OCI-LY7 (cell line): ENCODE data around the gene MIS18A.

ENCODE experiments used
- EZH2phosphoT487 ChIP-seq: fragments of 200-600 bp; sonication (generic); IDR thresholded peaks from 2 replicates; pipeline ENCODE4 v1.6.1; 2018; ENCODE audit warnings: low read depth, borderline replicate concordance, mild to moderate bottlenecking, mixed run types, antibody characterized with exemption, low read length, moderate library complexity, mixed read lengths
- TF ChIP-seq, protein P1 (sequence below): fragments of 200-600 bp; sonication (generic); conservative IDR thresholded peaks from 2 replicates; pipeline ENCODE4 v1.5.1; 2014; ENCODE audit warnings: mild to moderate bottlenecking, antibody characterized with exemption, low read length, moderate library complexity, mixed read lengths

DNA sequence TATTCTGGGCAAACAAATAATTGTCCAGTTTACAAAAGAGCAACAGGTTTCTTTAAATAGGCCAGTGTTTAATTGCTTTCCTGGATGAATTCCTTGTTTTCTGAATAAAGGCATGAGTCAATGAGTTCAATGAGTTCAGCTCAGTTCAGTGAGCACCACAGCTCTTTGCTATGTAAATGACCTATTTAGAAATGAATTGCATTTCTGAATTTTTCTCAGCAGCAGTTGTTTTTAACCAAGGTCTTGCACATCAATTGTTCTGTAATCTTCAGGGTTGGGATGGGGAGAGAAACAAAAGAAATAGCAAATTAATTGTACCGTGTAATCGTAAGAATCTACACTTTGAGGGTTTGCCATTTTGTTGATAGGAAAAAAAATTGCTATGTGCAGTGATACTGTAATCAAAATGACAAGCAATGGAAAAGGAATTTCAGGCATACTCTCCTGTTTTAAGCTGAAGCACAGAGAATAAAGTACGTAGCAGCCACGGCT, 45.7 kb downstream of the MIS18A start:
- no peak for TF ChIP-seq EZH2phosphoT487
- TF ChIP-seq, protein P1, sequence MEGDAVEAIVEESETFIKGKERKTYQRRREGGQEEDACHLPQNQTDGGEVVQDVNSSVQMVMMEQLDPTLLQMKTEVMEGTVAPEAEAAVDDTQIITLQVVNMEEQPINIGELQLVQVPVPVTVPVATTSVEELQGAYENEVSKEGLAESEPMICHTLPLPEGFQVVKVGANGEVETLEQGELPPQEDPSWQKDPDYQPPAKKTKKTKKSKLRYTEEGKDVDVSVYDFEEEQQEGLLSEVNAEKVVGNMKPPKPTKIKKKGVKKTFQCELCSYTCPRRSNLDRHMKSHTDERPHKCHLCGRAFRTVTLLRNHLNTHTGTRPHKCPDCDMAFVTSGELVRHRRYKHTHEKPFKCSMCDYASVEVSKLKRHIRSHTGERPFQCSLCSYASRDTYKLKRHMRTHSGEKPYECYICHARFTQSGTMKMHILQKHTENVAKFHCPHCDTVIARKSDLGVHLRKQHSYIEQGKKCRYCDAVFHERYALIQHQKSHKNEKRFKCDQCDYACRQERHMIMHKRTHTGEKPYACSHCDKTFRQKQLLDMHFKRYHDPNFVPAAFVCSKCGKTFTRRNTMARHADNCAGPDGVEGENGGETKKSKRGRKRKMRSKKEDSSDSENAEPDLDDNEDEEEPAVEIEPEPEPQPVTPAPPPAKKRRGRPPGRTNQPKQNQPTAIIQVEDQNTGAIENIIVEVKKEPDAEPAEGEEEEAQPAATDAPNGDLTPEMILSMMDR = no peak
